Measurements from ENCODE around the gene PTPRM.

DNA sequence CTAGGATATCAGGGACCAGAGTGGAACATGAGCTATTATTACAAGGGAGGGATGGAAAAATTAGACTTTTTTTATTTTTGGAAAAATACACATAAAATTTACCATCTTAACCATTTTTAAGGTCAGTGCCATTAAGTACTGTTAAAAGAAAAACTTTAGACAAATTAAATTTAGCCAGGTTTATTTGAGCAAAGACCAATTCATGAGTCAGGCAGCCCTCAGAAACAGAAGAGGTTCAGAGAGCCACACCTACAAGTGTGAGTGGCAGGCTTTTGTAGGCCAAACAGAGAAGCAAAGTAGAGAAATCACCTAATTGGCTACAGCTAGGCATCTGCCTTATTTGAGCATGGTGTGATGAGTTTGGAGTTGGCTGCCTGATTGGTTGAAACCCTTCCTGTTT, 740.8 kb downstream of the PTPRM start:
- TF ChIP-seq, protein P1, sequence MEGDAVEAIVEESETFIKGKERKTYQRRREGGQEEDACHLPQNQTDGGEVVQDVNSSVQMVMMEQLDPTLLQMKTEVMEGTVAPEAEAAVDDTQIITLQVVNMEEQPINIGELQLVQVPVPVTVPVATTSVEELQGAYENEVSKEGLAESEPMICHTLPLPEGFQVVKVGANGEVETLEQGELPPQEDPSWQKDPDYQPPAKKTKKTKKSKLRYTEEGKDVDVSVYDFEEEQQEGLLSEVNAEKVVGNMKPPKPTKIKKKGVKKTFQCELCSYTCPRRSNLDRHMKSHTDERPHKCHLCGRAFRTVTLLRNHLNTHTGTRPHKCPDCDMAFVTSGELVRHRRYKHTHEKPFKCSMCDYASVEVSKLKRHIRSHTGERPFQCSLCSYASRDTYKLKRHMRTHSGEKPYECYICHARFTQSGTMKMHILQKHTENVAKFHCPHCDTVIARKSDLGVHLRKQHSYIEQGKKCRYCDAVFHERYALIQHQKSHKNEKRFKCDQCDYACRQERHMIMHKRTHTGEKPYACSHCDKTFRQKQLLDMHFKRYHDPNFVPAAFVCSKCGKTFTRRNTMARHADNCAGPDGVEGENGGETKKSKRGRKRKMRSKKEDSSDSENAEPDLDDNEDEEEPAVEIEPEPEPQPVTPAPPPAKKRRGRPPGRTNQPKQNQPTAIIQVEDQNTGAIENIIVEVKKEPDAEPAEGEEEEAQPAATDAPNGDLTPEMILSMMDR (IDR thresholded peaks at IDR 0.05; ENCODE audit: low read depth, low read length), result no peak
- TF ChIP-seq, protein P2, sequence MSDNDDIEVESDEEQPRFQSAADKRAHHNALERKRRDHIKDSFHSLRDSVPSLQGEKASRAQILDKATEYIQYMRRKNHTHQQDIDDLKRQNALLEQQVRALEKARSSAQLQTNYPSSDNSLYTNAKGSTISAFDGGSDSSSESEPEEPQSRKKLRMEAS (IDR thresholded peaks at IDR 0.05; ENCODE audit: low read depth, low read length), result no peak
- TF ChIP-seq MYC (IDR thresholded peaks at IDR 0.05; ENCODE audit: low read depth, low read length) (no peak), POLR2A (IDR thresholded peaks at IDR 0.05; ENCODE audit: extremely low read depth, insufficient read length) (no peak)
